H1 (cell line): ENCODE measurements around the gene AP1S3. TPM values are rescaled to one million over a fixed set of nuclear protein-coding genes. Genes with fewer than 3 reads are reported as not detected.

Experiments
- CTCF ChIA-PET: fragments of 300-600 bp; sonication (Branson Sonifier 250); formaldehyde crosslinking; loops from one replicate; lab custom pipeline; 2021; ENCODE audit not compliant: partially characterized antibody; lab: Charles Lee
- POLR2A ChIA-PET: fragments of 300-600 bp; sonication (Branson Sonifier 250); formaldehyde crosslinking; loops from one replicate; lab custom pipeline; 2021; ENCODE audit warnings: inconsistent platforms; ENCODE audit not compliant: partially characterized antibody; lab: Charles Lee
- DNase-seq, 2 experiments: peaks; one replicate each; pipeline versions ENCODE4 v3.0.0 to v3.0.0-alpha.2; 2010 to 2022; ENCODE audit warnings: low spot score in 2 of 2, low read depth in 1 of 2, mixed read lengths in 1 of 2
- FAIRE-seq: peaks from 2 replicates; lab custom pipeline; 2011; peaks lifted over from hg19 to GRCh38; lab: Jason Lieb, UNC
- H2AFZ ChIP-seq: 2 replicates; pipeline ENCODE4 v1.8.1; 2012; ENCODE audit warnings: low read length, inconsistent platforms
- H2AK5ac ChIP-seq: 2 replicates; pipeline ENCODE4 v1.6.1; 2013; ENCODE audit warnings: low read depth, low read length
- H2BK120ac ChIP-seq: replicated peaks from 2 replicates; pipeline ENCODE3; 2013; ENCODE audit warnings: low read depth, low read length, inconsistent platforms
- H2BK12ac ChIP-seq: 2 replicates; pipeline ENCODE4 v1.6.1; 2013; ENCODE audit warnings: low read depth, low read length
- H2BK15ac ChIP-seq: 2 replicates; pipeline ENCODE4 v1.6.1; 2013; ENCODE audit warnings: low read length
- H2BK20ac ChIP-seq: 2 replicates; pipeline ENCODE4 v1.6.1; 2013; ENCODE audit warnings: low read length
- H2BK5ac ChIP-seq: 2 replicates; pipeline ENCODE4 v1.6.1; 2013; ENCODE audit warnings: low read depth, low read length
- H3K14ac ChIP-seq: 2 replicates; pipeline ENCODE4 v1.6.1; 2013; ENCODE audit warnings: inconsistent platforms; ENCODE audit not compliant: insufficient read length
- H3K18ac ChIP-seq: 2 replicates; pipeline ENCODE4 v1.6.1; 2013; ENCODE audit warnings: low read length; ENCODE audit errors: extremely low read depth
- H3K23ac ChIP-seq: 2 replicates; pipeline ENCODE4 v1.6.1; 2013; ENCODE audit warnings: inconsistent platforms; ENCODE audit not compliant: insufficient read length
- H3K23me2 ChIP-seq: 2 replicates; pipeline ENCODE4 v1.6.1; 2013; ENCODE audit warnings: low read depth, low read length
- H3K27ac ChIP-seq: 2 replicates; pipeline ENCODE4 v1.6.1; 2011; ENCODE audit warnings: low read depth, low read length, inconsistent platforms
- H3K27me3 ChIP-seq, 4 experiments: replicated peaks in 1 of 4; 1 replicate in 1 of 4; 2 replicates in 3 of 4; pipeline versions ENCODE4 v1.6.1 to v1.8.1; 2011 to 2013; ENCODE audit warnings: low read length in 3 of 4, mild to moderate bottlenecking in 3 of 4, inconsistent platforms in 2 of 4, mixed read lengths in 2 of 4, moderate library complexity in 1 of 4; ENCODE audit not compliant: control insufficient read depth in 3 of 4, insufficient read depth in 3 of 4; ENCODE audit errors: extremely low read depth in 1 of 4
- H3K36me3 ChIP-seq, 4 experiments: 2 replicates each; pipeline versions ENCODE4 v1.6.1 to v1.8.1; 2011 to 2013; ENCODE audit warnings: mild to moderate bottlenecking in 4 of 4, low read length in 3 of 4, moderate library complexity in 2 of 4, control low read depth in 1 of 4, inconsistent platforms in 1 of 4; ENCODE audit not compliant: insufficient read depth in 4 of 4, control insufficient read depth in 2 of 4
- H3K4ac ChIP-seq: replicated peaks from 2 replicates; pipeline ENCODE3; 2013; ENCODE audit warnings: low read length, low read depth, mixed read lengths, inconsistent platforms; ENCODE audit not compliant: insufficient read length
- H3K4me1 ChIP-seq, 4 experiments: replicated peaks in 1 of 4; 1 replicate in 1 of 4; 2 replicates in 3 of 4; pipeline versions ENCODE4 v1.6.1 to v1.8.1; 2011 to 2013; ENCODE audit warnings: low read length in 3 of 4, inconsistent platforms in 2 of 4, mixed read lengths in 1 of 4; ENCODE audit not compliant: insufficient read depth in 4 of 4, control insufficient read depth in 3 of 4
- H3K4me2 ChIP-seq, 2 experiments: 2 replicates each; pipeline versions ENCODE4 v1.6.1 to v1.8.1; 2011 to 2013; ENCODE audit warnings: low read depth in 2 of 2, low read length in 2 of 2, control low read depth in 1 of 2, inconsistent platforms in 1 of 2, mild to moderate bottlenecking in 1 of 2; ENCODE audit not compliant: insufficient read depth in 1 of 2
- H3K4me3 ChIP-seq, 4 experiments: fragments of 200-600, 300-600 bp in 1 of 4; sonication (generic), shearing (Covaris generic), sonication (Bioruptor Twin) in 1 of 4; 2 replicates each; pipeline versions ENCODE4 v1.5.1 to v1.8.1; 2011 to 2016; ENCODE audit warnings: low read length in 4 of 4, low read depth in 3 of 4, control low read depth in 2 of 4, inconsistent platforms in 2 of 4, mild to moderate bottlenecking in 2 of 4, mixed read lengths in 1 of 4, moderate library complexity in 1 of 4; ENCODE audit not compliant: insufficient read depth in 2 of 4; ENCODE audit errors: extremely low read depth in 1 of 4
- H3K56ac ChIP-seq: replicated peaks from 2 replicates; pipeline ENCODE3; 2013; ENCODE audit warnings: low read depth, mild to moderate bottlenecking, mixed read lengths, low read length, inconsistent platforms; ENCODE audit not compliant: insufficient read length
- H3K79me1 ChIP-seq: 2 replicates; pipeline ENCODE4 v1.6.1; 2013; ENCODE audit warnings: low read depth, low read length, control low read depth
- H3K79me2 ChIP-seq, 2 experiments: 2 replicates each; pipeline versions ENCODE4 v1.6.1 to v1.8.1; 2012 to 2013; ENCODE audit warnings: low read length in 2 of 2, mild to moderate bottlenecking in 2 of 2, inconsistent platforms in 1 of 2; ENCODE audit not compliant: insufficient read depth in 2 of 2, control insufficient read depth in 1 of 2
- H3K9ac ChIP-seq, 4 experiments: replicated peaks in 1 of 4; 1 replicate in 1 of 4; 2 replicates in 3 of 4; pipeline versions ENCODE4 v1.6.1 to v1.8.1; 2011 to 2013; ENCODE audit warnings: low read depth in 3 of 4, low read length in 3 of 4, control low read depth in 2 of 4, mild to moderate bottlenecking in 2 of 4, moderate library complexity in 2 of 4, inconsistent platforms in 1 of 4; ENCODE audit errors: extremely low read depth in 1 of 4
- H3K9me3 ChIP-seq, 2 experiments: 2 replicates each; pipeline versions ENCODE4 v1.6.1 to v1.8.1; 2012 to 2013; ENCODE audit warnings: mild to moderate bottlenecking in 2 of 2, moderate library complexity in 2 of 2, control low read depth in 1 of 2, inconsistent platforms in 1 of 2, low read depth in 1 of 2, low read length in 1 of 2, mixed read lengths in 1 of 2; ENCODE audit not compliant: insufficient read depth in 2 of 2
- H4K20me1 ChIP-seq, 2 experiments: replicated peaks in 1 of 2; 2 replicates each; pipeline versions ENCODE3 to v1.8.1; 2011 to 2013; ENCODE audit warnings: inconsistent platforms in 2 of 2, low read length in 2 of 2, mild to moderate bottlenecking in 1 of 2; ENCODE audit not compliant: insufficient read depth in 2 of 2, control insufficient read depth in 1 of 2
- H4K5ac ChIP-seq: 2 replicates; pipeline ENCODE4 v1.6.1; 2013; ENCODE audit warnings: low read length, low read depth, mixed read lengths, inconsistent platforms; ENCODE audit not compliant: insufficient read length
- H4K8ac ChIP-seq: 2 replicates; pipeline ENCODE4 v1.8.0; 2013; ENCODE audit warnings: mild to moderate bottlenecking, moderate library complexity, low read length, inconsistent platforms; ENCODE audit not compliant: insufficient read depth; ENCODE audit errors: extremely low read depth
- H4K91ac ChIP-seq: replicated peaks from 2 replicates; pipeline ENCODE3; 2013; ENCODE audit warnings: low read length, mixed read lengths, inconsistent platforms; ENCODE audit not compliant: insufficient read length
- BRCA1 ChIP-seq: IDR thresholded peaks from 2 replicates; pipeline ENCODE4 v1.6.1; 2012; ENCODE audit warnings: low read depth, low read length, improper control_type of control experiment
- CBX5 ChIP-seq: fragments of 300-800, 300-1000 bp; sonication (generic); IDR thresholded peaks from 2 replicates; pipeline ENCODE4 v1.7.1; 2016; ENCODE audit warnings: antibody characterized with exemption, low read length, low read depth
- CEBPB ChIP-seq: IDR thresholded peaks from 2 replicates; pipeline ENCODE4 v1.6.1; 2012; ENCODE audit warnings: low read depth, low read length
- EGR1 ChIP-seq: IDR thresholded peaks from 2 replicates; pipeline ENCODE4 v1.6.1; 2011; ENCODE audit warnings: low read depth, low read length, borderline replicate concordance
- EZH2 ChIP-seq: fragments of 200-600 bp; sonication (generic); IDR thresholded peaks from 2 replicates; pipeline ENCODE4 v1.7.1; 2012; ENCODE audit warnings: low read depth, mild to moderate bottlenecking, moderate library complexity, low read length, inconsistent platforms; ENCODE audit not compliant: severe bottlenecking
- GTF2F1 ChIP-seq: IDR thresholded peaks from 2 replicates; pipeline ENCODE4 v1.6.1; 2012; ENCODE audit warnings: low read depth, low read length, improper control_type of control experiment, borderline replicate concordance
- HDAC6 ChIP-seq: IDR thresholded peaks from one replicate; pipeline ENCODE4 v1.7.1; 2012; ENCODE audit warnings: low read depth, mild to moderate bottlenecking, inconsistent platforms, low read length, moderate library complexity
- JUND ChIP-seq: IDR thresholded peaks from 2 replicates; pipeline ENCODE4 v1.6.1; 2011; ENCODE audit warnings: mild to moderate bottlenecking, improper control_type of control experiment, low read length
- KDM1A ChIP-seq: fragments of 200-600, 300-600 bp; sonication (generic); IDR thresholded peaks from 2 replicates; pipeline ENCODE4 v1.7.1; 2016; ENCODE audit warnings: mild to moderate bottlenecking, low read length, borderline replicate concordance
- KDM4A ChIP-seq: IDR thresholded peaks from one replicate; pipeline ENCODE4 v1.7.1; 2012; ENCODE audit warnings: low read depth, mild to moderate bottlenecking, moderate library complexity, low read length, inconsistent platforms; ENCODE audit not compliant: severe bottlenecking
- POU5F1 ChIP-seq: IDR thresholded peaks from 2 replicates; pipeline ENCODE4 v1.6.1; 2011; ENCODE audit warnings: low read depth, mild to moderate bottlenecking, low read length, moderate library complexity
- RBBP5 ChIP-seq: IDR thresholded peaks from 2 replicates; pipeline ENCODE4 v1.7.1; 2012; ENCODE audit warnings: low read depth, mild to moderate bottlenecking, inconsistent platforms, low read length, moderate library complexity, borderline replicate concordance
- SAP30 ChIP-seq: fragments of 300-600 bp; sonication (generic); IDR thresholded peaks from 2 replicates; pipeline ENCODE4 v1.7.1; 2012; ENCODE audit warnings: low read length, moderate library complexity, mild to moderate bottlenecking, inconsistent platforms; ENCODE audit not compliant: insufficient read depth, insufficient replicate concordance
- SIN3A ChIP-seq, 2 experiments: IDR thresholded peaks in 1 of 2; conservative IDR thresholded peaks in 1 of 2; 2 replicates each; pipeline ENCODE4 v1.6.1; 2011 to 2012; ENCODE audit warnings: low read length in 2 of 2, improper control_type of control experiment in 1 of 2, low read depth in 1 of 2, mild to moderate bottlenecking in 1 of 2
- ZNF274 ChIP-seq: IDR thresholded peaks from 2 replicates; pipeline ENCODE4 v1.7.0; 2012; ENCODE audit warnings: low read length, borderline replicate concordance; ENCODE audit errors: extremely low read depth
- WGBS, 2 experiments: shearing (Covaris generic) in 1 of 2; methylation state at CpG; one replicate each; pipeline versions ENCODE4 v1.1.6 to v1.1.7; 2013 to 2015; ENCODE audit warnings: low lambda C conversion rate in 2 of 2, mixed read lengths in 2 of 2, inconsistent platforms in 1 of 2, low coverage in 1 of 2, missing lambda C conversion rate in 1 of 2; ENCODE audit not compliant: insufficient replicate concordance in 2 of 2, insufficient coverage in 1 of 2, insufficient read length in 1 of 2; ENCODE audit errors: extremely low coverage in 1 of 2, missing lambda C conversion rate in 1 of 2; 5-methylcytosine and 5-hydroxymethylcytosine counted together
- polyA plus RNA-seq, 7 experiments: library from polyadenylated mRNA; depleted of rRNA in 3 of 7; stranded (reverse) in 5 of 7; unstranded in 2 of 7; fragments of >200 nt in 5 of 7; fragments of 200-250 nt in 2 of 7; gene quantifications; 1 replicate in 5 of 7; 2 replicates in 1 of 7; 4 replicates in 1 of 7; pipeline versions ENCODE4 v1.2.1 to v1.2.3, GENCODE V29; 2011 to 2013; ENCODE audit warnings: missing spikeins in 2 of 7, mixed read lengths in 2 of 7
- total RNA-seq: library from RNA; stranded (reverse); fragmentation: NEBNext Ultra II Directional; extraction: Animal tissue kit (Norgen Biotek cat#: 25700); gene quantifications from 2 replicates; pipeline ENCODE4 v1.2.1, GENCODE V29; 2021

AP1S3 gene
- total and polyA plus RNA-seq, 2 of the 8 experiments (the other 6 are each of a cell fraction or from before 2014, with no cell fraction given), result 3.9 to 20.2 TPM

- H3K9ac ChIP-seq, result no peak overlapping the region
- DNase-seq (no peak), FAIRE-seq (no peak)
- H3K14ac ChIP-seq, result no peak overlapping the region
- no peak overlapping the region for H3K56ac ChIP-seq
- no peaks in the 10 kb centered on the region for H3K79me1 ChIP-seq
- POLR2A ChIA-PET, result no interaction called here
- H2BK20ac ChIP-seq, result no peak overlapping the region
- H2AFZ ChIP-seq, result no peak overlapping the region
- no peak overlapping the region for H3K4ac ChIP-seq
- no peaks in the 10 kb centered on the region for H3K23me2 ChIP-seq
- H4K91ac ChIP-seq, result no peak overlapping the region
- no peak overlapping the region for H3K27ac ChIP-seq
- H3K9me3 ChIP-seq, result peaks cover 0 to 3% of the 10 kb centered on the region in 2 experiments; a peak in 1 of 4 replicates
- no peak overlapping the region for H3K4me2 ChIP-seq
- H2AK5ac ChIP-seq, result no peak overlapping the region
- no peak overlapping the region for H2BK12ac ChIP-seq
- no peak overlapping the region for H4K5ac ChIP-seq
- no peak overlapping the region for H2BK15ac ChIP-seq
- WGBS, 2 experiments, result 74% methylated on average over 3 of the region's 3 CpGs; no CpG with 5 or more reads in 1 of the 2 experiments
- no peaks in the 10 kb centered on the region for H3K4me1 ChIP-seq
- H2BK5ac ChIP-seq, result no peak overlapping the region
- no peaks in the 10 kb centered on the region for H3K27me3 ChIP-seq
- CTCF ChIA-PET, result interaction anchor here (1.2 to 1.6 kb wide), 2 partner anchors 11 to 94 kb away, joined by 3 to 4 read pairs; no protein-coding TSS in a partner anchor
- no peak overlapping the region for H3K18ac ChIP-seq
- no peak overlapping the region for H3K23ac ChIP-seq
- H3K36me3 ChIP-seq, result no peaks in the 10 kb centered on the region
- no peak overlapping the region for H2BK120ac ChIP-seq
- no peaks in the 10 kb centered on the region for H4K20me1 ChIP-seq
- H3K79me2 ChIP-seq, result no peaks in the 10 kb centered on the region
- H3K4me3 ChIP-seq, result no peak overlapping the region
- H4K8ac ChIP-seq, result no peak overlapping the region
- TF ChIP-seq EZH2 (no peak), POU5F1 (no peak), JUND (no peak), EGR1 (no peak), KDM1A (no peak), RBBP5 (no peak), HDAC6 (no peak), ZNF274 (no peak), CEBPB (no peak), GTF2F1 (no peak), SIN3A (conservative IDR thresholded peaks at IDR 0.05 in 1 of 2, IDR thresholded peaks at IDR 0.05 in 1 of 2; ENCODE audit: low read depth in 1 of 2, low read length in 2 of 2) (no peak), SAP30 (no peak), CBX5 (no peak), KDM4A (no peak), BRCA1 (no peak)
Observed at GRCh38 chr2:223853425-223853837, 16.0 kb upstream of the AP1S3 start.
